ENCODE measurements around the gene TSHZ3.

TSHZ3 gene
- total RNA-seq = 0.62 to 1.8 reads per million in 2 donors

GRCh38 chr19:31349160-31349881 is at the start of gene TSHZ3:
TSS of gene TSHZ3 (minus strand) at chr19:31349436. CDS start at chr19:31349219, 217 bp downstream.
- peak in 3 of 5 experiments; percentile 19 to 50 (median 20) for DNase-seq

- no peak for DNase-seq
These were observed 48.1 kb upstream of the TSHZ3 start for GRCh38 chr19:31397308-31397707.

DNA sequence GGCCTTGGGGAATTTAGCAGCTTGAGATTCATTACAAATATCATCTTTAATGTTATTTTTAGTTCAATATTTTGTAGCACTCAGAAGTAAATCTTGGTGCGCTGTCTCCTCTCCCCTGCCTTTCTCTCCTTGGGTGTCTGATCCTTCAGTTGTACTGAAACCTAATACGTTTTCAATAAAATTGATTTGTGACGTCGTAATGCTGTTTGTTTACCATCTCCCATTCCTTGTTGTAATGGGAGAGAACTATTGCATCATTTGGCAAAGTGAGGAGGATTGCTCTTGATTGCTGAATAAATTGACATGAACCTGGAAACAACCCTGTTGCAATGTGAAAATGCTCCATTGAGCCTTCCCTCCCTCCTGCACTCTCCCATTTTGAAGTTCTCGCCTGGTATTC is 43.2 kb upstream of the TSHZ3 start:
- no peak for DNase-seq

- DNase-seq = no peak
These were observed 42.3 kb upstream of the TSHZ3 start for GRCh38 chr19:31391518-31391917.

DNA sequence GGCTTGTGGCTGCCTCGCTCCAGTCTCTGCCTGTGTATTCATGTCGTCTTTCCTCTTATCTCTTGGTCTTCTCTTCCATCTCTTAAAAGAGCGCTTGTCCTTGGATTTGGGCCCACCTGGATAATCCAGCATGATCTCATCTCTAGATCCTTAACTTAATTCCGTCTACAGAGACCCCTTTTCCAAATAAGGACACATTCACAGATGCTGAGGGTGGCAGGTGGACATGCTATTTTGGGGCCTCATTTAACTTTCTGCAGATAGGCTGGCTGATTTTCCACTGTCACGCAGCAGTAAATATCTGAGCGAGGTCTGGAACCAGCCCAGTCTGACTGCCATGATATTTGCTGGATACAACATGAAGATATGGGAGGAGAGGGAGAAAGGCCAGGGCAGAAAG is 41.5 kb upstream of the TSHZ3 start:
- no peak for DNase-seq

DNA sequence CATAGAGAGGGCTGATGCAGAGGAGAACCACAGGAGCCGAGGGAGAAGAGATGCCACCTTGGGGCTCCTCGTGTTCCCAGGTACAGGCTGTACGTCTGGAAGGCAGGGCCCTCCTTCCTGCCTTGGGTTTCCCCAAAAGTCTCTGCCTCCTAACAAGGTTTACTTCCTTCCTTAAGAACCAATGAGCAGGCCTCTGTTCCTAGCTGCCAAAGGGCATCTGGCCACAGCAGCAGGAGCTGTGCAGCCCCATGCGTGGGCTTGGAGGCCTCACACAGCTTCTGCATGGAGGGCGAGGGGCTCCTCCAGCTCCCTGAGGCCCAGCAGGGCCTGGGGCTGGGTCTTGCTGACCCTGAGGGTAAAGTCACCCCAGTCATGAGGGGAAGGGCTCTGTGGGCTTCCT is 40.6 kb upstream of the TSHZ3 start:
- DNase-seq = no peak

DNA sequence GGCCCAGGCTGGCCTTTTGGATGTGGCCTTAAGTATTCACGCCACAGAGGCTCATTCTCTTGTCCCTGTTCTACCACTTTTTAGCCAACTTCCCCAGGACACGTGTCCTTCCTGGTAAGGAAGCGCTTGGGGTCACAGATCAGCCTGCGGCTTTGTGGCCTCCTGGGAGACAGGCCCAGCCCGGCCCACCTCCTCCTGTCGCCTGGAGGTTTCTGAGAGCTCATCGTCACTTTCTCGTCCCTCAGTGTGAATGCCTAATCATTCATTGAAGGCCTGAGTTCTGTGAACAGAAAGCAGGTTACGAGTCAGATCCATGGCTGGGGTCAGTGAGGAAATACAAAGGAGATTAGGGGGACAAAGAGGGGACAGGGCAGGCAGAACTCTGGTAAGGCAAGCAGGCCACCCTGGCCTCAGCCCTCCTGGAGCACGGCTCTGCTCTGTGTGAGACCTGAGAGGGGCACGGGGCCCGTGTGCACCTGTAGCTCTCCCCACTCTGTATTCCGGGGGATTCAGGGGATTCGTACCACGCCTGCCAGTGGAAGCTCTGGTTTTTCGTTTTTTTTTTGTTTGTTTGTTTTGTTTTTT is 38.6 kb upstream of the TSHZ3 start:
- no peak for DNase-seq

DNA sequence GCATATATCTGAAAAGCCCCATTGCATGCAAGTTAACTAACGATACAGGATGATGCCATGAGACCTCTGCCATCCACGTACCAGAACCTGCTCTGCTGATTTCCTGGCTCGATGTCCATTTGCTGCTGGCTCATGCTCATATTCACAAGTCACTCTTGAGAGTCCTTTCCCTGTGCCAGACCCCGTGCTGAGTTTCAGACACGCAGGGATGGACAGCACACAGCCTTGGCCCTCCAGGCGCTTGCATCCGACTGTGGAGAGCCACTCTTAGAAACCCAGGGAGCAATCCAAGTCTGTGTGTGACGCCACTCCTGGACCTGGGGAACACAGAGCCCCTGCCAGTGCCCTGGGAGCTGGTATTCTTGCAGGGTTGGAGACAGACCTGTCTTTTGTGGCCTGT is 37.6 kb upstream of the TSHZ3 start:
- DNase-seq = no peak

DNA sequence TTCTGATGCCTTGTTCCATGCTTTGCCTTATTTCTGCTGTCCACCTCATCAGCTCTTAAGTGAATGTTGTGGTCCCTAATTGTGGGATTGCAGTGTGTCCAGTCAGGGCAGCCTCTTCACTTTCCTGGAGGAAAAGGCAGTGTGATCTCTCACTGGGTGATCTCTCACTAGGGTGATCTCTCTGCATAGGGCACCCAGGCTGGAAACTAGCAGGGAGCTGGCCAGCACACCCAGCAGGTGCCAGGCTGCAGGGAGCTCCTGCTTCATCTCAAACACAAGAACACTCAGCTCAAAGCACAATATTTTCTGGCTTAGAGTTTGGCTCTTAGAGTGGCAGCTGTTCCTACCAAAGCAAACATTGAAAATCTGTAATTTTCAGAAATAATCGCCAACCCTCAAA is 36.5 kb upstream of the TSHZ3 start:
- DNase-seq = no peak

GRCh38 chr19:31383553-31383952 is 34.3 kb upstream of the TSHZ3 start:
- DNase-seq = no peak

- no peak for DNase-seq
These were observed 31.6 kb upstream of the TSHZ3 start for GRCh38 chr19:31380854-31381253.

- no peak for DNase-seq
These were observed 29.2 kb upstream of the TSHZ3 start for GRCh38 chr19:31378404-31378803.

DNA sequence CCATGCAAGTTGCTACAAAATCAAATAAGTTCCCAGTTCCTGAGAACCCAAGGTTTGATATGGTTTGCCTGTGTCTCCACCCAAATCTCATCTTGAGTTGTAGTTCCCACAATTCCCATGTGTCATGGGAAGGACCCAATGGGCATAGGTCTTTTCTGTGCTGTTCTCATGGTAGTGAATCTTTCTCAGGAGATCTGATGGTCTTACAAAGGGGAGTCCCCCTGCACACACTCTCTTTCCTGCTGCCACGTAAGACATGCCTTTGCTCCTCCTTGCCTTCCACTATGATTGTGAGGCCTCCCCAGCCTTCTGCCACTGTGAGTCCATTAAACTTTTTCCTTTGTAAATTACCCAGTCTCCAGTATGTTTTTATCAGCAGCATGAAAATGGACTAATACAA is 28.5 kb upstream of the TSHZ3 start:
- no peak for DNase-seq

DNA sequence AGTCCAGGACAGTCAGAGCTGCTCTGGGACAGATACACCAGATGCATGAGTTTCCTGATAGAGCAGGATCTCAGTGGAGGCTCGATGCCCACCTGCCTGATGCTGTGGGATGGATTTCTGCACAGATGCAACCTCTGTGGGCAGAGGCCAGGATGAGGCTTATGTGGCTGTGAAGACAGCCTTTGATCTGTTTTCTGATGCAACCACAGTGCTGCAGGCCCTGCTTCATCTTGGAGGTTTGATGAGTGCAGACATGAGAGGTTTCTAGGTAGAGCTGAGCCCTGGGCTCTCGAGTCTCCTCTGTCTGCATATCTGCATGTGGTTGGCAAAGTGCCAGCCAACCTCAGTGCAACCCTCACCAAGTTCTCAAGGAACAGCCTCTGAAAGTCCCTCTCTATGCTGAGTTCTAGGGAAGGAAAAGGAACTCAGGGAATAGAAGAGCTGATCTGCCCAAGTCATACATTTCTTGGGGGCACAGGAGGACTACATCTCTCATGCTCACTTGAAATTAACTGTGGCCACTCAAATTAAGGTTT is 23.1 kb upstream of the TSHZ3 start:
- DNase-seq = peak in 2 of 5 experiments; percentile 45 to 61

DNA sequence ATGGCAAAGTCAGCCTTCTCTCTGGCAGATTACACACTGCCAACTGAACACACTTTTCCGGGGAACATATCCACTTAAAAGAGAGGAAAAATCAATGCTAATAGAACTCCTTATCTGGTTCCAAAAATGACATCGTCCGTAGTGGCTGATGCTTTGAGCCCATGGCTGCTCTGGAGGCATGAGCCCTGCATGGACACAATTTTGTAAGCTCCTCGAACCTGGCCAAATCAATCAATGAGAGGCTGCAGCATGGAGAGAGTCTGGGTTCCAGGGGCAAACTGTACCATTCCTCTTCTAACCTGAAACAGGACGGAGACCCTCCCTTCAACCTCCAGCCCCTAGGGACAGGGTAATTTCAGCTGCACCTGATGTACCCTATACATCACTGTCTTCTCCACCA is 21.0 kb upstream of the TSHZ3 start:
- DNase-seq = no peak

GRCh38 chr19:31364963-31365362 is 15.7 kb upstream of the TSHZ3 start:
- DNase-seq = no peak

DNA sequence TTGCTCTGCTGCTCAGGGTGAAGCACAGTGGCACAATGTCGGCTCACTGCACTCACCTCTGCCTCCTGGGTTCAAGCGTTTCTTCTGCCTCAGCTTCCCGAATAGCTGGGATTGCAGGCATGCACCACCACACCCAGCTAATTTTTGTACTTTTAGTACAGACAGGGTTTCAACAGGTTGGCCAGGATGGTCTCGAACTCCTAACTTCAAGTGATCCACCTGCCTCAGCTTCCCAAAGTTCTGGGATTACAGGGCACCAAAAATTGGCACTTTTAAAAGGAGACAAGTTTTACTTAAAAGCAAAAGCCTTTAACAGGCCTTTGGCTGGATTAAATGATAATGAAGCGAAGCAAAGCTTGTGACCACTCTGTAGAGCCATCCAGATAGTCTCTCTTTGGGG is 12.5 kb upstream of the TSHZ3 start:
- no peak for DNase-seq

DNA sequence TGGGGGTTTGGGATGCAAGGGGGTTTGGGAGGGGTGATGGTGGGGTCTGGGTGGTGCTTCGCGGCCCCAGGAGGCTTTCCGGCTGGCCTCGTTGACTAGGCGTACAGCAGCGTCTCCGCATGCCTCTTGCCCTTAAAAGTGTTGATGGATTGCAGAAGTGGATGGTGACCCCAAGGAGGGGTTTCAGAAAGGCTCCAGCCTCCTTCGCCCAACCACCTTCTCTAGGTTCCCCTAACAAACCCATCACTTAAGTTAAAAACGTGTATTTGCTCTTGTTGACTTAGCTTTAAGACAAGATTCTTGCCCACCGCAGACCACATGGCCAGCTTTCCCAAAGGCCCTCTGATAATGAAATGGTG is 8.1 kb upstream of the TSHZ3 start:
- DNase-seq = no peak

- DNase-seq = peak in 3 of 5 experiments; percentile 35 to 46 (median 38)
These were observed 7.5 kb upstream of the TSHZ3 start for GRCh38 chr19:31356587-31357314.

GRCh38 chr19:31355665-31356289 is 6.5 kb upstream of the TSHZ3 start:
- no peak for DNase-seq

- no peak for DNase-seq
These were observed 5.8 kb upstream of the TSHZ3 start for GRCh38 chr19:31354799-31355664.

DNA sequence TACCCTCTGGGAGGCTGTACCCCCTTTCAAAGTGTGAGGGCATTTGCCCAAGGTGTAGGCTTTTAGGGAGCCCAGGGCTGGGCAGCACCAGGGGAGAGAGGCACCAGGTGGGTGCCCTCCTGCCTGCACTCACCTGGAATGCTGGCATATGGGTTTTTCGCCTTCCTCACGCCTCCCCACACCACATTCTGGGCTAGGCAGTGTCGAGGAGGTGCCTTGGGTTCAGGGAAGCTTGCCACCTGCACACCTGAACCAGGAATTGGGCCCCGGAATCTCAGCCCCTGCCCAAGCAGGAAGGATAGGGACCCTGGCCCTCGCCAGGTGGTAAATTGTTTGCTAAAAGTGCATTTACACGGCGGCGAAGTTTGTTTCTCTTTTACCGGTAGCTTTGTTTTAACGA is 5.1 kb upstream of the TSHZ3 start:
- DNase-seq = no peak
